SKM-1 (cell line): ENCODE measurements around the gene UBE2QL1.

Experiments used
- DNase-seq: peaks from one replicate; lab custom pipeline; 2025; ENCODE audit not compliant: unreplicated experiment; lab: John Stamatoyannopoulos, UW

Gene UBE2QL1

GRCh38 chr5:6522923-6523322, 74.3 kb downstream of the UBE2QL1 start:
- DNase-seq: no peak

GRCh38 chr5:6525422-6525821, 76.8 kb downstream of the UBE2QL1 start:
- DNase-seq: no peak

- no peak for DNase-seq
These were observed 77.3 kb downstream of the UBE2QL1 start for GRCh38 chr5:6525910-6526309.

DNA sequence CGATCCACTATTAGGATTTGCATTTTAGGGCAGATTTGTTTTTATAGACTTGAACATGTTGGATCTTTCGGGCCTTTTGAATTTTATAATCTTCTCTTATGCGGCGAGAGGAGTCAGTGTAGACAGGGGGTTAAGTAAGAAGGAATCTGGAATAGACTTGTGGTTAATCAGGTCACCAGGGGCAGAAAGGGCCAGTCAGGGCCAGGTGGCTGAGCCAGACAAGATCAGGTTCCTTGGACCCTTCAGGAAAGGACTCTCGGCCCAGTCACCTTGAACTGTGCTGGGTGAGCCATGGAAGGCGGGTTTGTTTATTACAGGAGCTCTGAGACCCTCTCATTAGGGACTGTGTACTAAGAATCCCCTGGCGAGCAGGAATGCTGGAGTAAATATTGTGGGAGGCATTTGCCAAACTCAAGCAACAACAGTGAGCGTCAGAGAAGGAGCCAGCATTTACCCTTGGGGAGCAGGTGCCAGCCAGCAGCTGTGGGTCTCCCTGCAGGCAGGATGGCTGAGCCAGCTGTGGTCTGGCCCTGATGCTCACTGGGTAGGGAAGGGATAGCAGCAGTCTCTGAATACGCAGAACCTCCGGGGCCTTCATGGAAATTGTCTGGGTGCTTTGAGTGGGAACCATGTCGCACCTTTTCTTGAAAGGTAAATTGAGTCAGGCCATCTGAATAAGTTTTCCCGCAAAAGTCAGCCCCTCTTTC, 79.2 kb downstream of the UBE2QL1 start:
- no peak for DNase-seq

GRCh38 chr5:6535594-6535993, 86.9 kb downstream of the UBE2QL1 start:
- DNase-seq: no peak

- DNase-seq: no peak
These were observed 90.4 kb downstream of the UBE2QL1 start for GRCh38 chr5:6539060-6539459.

- no peak for DNase-seq
These were observed 91.6 kb downstream of the UBE2QL1 start for GRCh38 chr5:6540111-6540827.

DNA sequence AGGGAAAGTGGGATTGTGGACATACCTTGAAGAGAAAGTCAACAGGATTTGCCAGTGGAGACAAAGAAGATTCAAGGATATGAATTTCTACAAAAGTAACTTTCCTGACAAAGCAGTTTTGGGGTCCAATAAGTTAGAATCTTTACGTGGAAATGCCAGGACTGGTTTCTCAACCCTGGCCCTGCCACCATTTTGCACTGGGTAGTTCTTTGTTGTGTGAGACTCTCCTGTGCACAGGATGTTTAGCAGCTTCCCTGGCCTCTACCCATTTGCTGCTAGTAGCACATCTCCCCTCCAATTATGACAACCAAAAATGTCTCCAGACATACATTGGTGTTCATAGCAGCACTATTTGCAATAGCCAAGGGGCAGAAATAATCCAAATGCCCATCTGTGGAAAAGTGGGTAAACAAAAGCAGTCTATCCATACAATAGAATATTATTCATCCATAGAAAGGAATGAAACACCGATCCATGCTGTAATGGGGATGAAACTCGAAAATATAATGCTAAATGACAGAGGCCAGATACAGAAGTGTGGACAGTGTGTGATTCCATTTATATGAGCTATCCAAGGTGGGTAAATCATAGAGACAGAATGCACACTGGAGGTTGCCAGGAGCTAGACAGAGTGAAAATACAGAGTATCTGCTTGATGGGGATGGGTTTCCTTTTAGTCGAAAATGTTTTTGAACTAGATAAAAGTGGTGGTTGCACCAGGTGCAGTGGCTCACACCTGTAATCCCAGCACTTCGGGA, 92.8 kb downstream of the UBE2QL1 start:
- DNase-seq: no peak

- no peak for DNase-seq
These were observed 94.0 kb downstream of the UBE2QL1 start for GRCh38 chr5:6542421-6543345.

DNA sequence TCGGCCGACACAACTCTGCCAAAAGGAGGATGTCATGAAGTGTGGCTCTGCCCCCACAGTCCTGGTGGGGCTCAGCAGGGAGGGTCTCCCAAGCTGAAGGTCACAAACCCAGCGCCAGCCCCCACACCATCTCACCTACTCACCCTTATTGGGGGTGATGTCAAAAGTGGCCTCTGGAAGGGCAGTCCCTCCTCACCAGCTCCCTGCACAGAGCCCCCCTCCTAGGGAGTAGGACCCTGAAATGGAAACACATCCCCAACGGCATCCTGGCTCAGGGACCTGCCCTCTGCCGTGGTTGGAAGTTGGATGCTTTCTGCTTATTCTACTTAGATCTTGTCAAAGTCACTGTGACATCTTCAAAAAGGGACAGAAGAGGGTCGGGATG, 94.7 kb downstream of the UBE2QL1 start:
- DNase-seq: no peak

GRCh38 chr5:6543830-6544560, 95.3 kb downstream of the UBE2QL1 start:
- DNase-seq: no peak
